HEK293T (cell line): ENCODE results near the gene HSD3B1.

Source experiments
- ARNT ChIP-seq: fragments of 450-650 bp; IDR thresholded peaks from 2 replicates; pipeline ENCODE4 v1.6.1; 2017; ENCODE audit warnings: mild to moderate bottlenecking
- BHLHE40 ChIP-seq: fragments of 450-650 bp; IDR thresholded peaks from 2 replicates; pipeline ENCODE4 v1.6.1; 2016; ENCODE audit warnings: mild to moderate bottlenecking, moderate library complexity, borderline replicate concordance
- ELF4 ChIP-seq: fragments of 450-650 bp; IDR thresholded peaks from 2 replicates; pipeline ENCODE4 v1.6.1; 2017; ENCODE audit warnings: antibody characterized with exemption
- FOXK2 ChIP-seq: fragments of 450-650 bp; IDR thresholded peaks from 2 replicates; pipeline ENCODE4 v1.6.1; 2016; ENCODE audit warnings: mild to moderate bottlenecking
- FOXM1 ChIP-seq: fragments of 450-650 bp; IDR thresholded peaks from 2 replicates; pipeline ENCODE4 v1.6.1; 2017; ENCODE audit warnings: mild to moderate bottlenecking, borderline replicate concordance
- L3MBTL2 ChIP-seq: fragments of 450-650 bp; conservative IDR thresholded peaks from 2 replicates; pipeline ENCODE4 v1.6.1; 2016; ENCODE audit warnings: mild to moderate bottlenecking
- LEF1 ChIP-seq: fragments of 450-650 bp; IDR thresholded peaks from 2 replicates; pipeline ENCODE4 v1.6.1; 2017; ENCODE audit warnings: mild to moderate bottlenecking, borderline replicate concordance
- NFRKB ChIP-seq: fragments of 450-650 bp; IDR thresholded peaks from 2 replicates; pipeline ENCODE4 v1.6.1; 2016; ENCODE audit warnings: mild to moderate bottlenecking, moderate library complexity
- SP1 ChIP-seq: fragments of 450-650 bp; IDR thresholded peaks from 2 replicates; pipeline ENCODE4 v1.6.1; 2017
- SUZ12 ChIP-seq: fragments of 450-650 bp; IDR thresholded peaks from 2 replicates; pipeline ENCODE4 v1.6.1; 2016; ENCODE audit warnings: mild to moderate bottlenecking
- ZNF384 ChIP-seq: fragments of 450-650 bp; IDR thresholded peaks from 2 replicates; pipeline ENCODE4 v1.6.1; 2016
- TF ChIP-seq, protein P1 (sequence below): fragments of 450-650 bp; IDR thresholded peaks from 2 replicates; pipeline ENCODE4 v1.6.1; 2016

DNA sequence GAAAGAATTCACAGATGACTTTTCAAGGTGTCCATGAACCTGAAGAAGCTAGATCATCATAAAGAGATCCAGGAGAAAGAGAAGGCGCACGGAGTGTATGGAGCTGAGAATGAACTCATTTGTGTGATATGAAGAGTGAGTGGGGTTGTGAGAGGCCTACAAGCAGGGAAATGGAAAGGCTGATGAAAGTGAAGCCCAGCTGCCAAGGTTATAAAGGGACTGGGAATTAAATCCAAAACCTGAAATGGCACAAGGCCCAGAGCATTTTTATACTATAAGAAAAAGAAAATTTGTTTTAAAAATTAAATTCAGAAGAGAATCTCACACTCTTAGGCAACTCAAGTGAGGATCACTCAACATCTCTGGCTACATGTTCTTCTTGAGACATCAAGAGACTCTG lies 43.4 kb downstream of the HSD3B1 start:
- TF ChIP-seq ZNF384 = no peak
- TF ChIP-seq SP1 = no peak
- TF ChIP-seq LEF1 = no peak
- no peak for TF ChIP-seq FOXM1
- no peak for TF ChIP-seq FOXK2
- TF ChIP-seq ARNT = no peak
- TF ChIP-seq, protein P1, sequence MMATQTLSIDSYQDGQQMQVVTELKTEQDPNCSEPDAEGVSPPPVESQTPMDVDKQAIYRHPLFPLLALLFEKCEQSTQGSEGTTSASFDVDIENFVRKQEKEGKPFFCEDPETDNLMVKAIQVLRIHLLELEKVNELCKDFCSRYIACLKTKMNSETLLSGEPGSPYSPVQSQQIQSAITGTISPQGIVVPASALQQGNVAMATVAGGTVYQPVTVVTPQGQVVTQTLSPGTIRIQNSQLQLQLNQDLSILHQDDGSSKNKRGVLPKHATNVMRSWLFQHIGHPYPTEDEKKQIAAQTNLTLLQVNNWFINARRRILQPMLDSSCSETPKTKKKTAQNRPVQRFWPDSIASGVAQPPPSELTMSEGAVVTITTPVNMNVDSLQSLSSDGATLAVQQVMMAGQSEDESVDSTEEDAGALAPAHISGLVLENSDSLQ = no peak
- TF ChIP-seq BHLHE40 = no peak
- TF ChIP-seq NFRKB = no peak
- TF ChIP-seq L3MBTL2 = no peak
- TF ChIP-seq SUZ12 = no peak
- TF ChIP-seq ELF4 = no peak
